A673 (cell line): Measurements from ENCODE around the gene NSMCE4A. TPM values are rescaled to one million over a fixed set of nuclear protein-coding genes. Genes with fewer than 3 reads are reported as not detected.
"Not testable (repeated sequence)": the region's sequence is repeated elsewhere in the genome, so short reads cannot be mapped to it uniquely, and the experiment has no call there.

ENCODE experiments used
- BruUV-seq: library from RNA; stranded (reverse); fragments of 400-500 nt; replicated peaks from 2 replicates; lab custom pipeline; 2021; lab: Mats Ljungman, UMichigan
- CTCF ChIA-PET: fragments of 300-600 bp; sonication (Branson Sonifier 250); formaldehyde crosslinking; loops from one replicate; lab custom pipeline; 2022; ENCODE audit warnings: antibody characterized with exemption; lab: Charles Lee
- POLR2A ChIA-PET: fragments of 300-600 bp; sonication (Branson Sonifier 250); formaldehyde crosslinking; loops from one replicate; lab custom pipeline; 2022; ENCODE audit warnings: antibody characterized with exemption; ENCODE audit not compliant: low non-redundant PET; lab: Charles Lee
- DNase-seq: peaks from one replicate; pipeline ENCODE4 v3.0.0-alpha.2; 2015; ENCODE audit warnings: low spot score
- H3K27ac ChIP-seq: fragments of 200-600 bp; sonication (generic); 2 replicates; pipeline ENCODE4 v1.5.1; 2016; ENCODE audit warnings: mixed run types, low read depth, mild to moderate bottlenecking, mixed read lengths, antibody characterized with exemption, low read length; ENCODE audit not compliant: poor library complexity, severe bottlenecking
- H3K27me3 ChIP-seq: fragments of 200-600 bp; sonication (generic); replicated peaks from 2 replicates; pipeline ENCODE4 v1.6.1; 2017; ENCODE audit warnings: mixed run types, low read depth, mild to moderate bottlenecking, mixed read lengths, antibody characterized with exemption, low read length; ENCODE audit not compliant: insufficient read depth, poor library complexity
- H3K36me3 ChIP-seq: fragments of 200-600 bp; sonication (generic); 2 replicates; pipeline ENCODE4 v1.6.1; 2016; ENCODE audit warnings: mixed run types, mild to moderate bottlenecking, mixed read lengths, antibody characterized with exemption, low read length; ENCODE audit not compliant: insufficient read depth, poor library complexity, severe bottlenecking
- H3K4me1 ChIP-seq: fragments of 200-600 bp; sonication (generic); 2 replicates; pipeline ENCODE4 v1.6.1; 2017; ENCODE audit warnings: mixed run types, mild to moderate bottlenecking, mixed read lengths, antibody characterized with exemption, low read length; ENCODE audit not compliant: insufficient read depth, poor library complexity, severe bottlenecking
- H3K4me3 ChIP-seq: fragments of 200-600 bp; sonication (generic); 2 replicates; pipeline ENCODE4 v1.5.1; 2016; ENCODE audit warnings: low read depth, mixed run types, mild to moderate bottlenecking, mixed read lengths, low read length; ENCODE audit not compliant: poor library complexity, severe bottlenecking
- H3K9me3 ChIP-seq: fragments of 200-600 bp; sonication (generic); 2 replicates; pipeline ENCODE4 v1.6.1; 2016; ENCODE audit warnings: mixed run types, low read depth, mild to moderate bottlenecking, mixed read lengths, antibody characterized with exemption, low read length; ENCODE audit not compliant: poor library complexity, severe bottlenecking
- CTCF ChIP-seq: fragments of 300-800, 200-600 bp; sonication (generic); conservative IDR thresholded peaks from 2 replicates; pipeline ENCODE4 v1.5.1; 2017; ENCODE audit warnings: low read depth, mild to moderate bottlenecking, antibody characterized with exemption, low read length, moderate library complexity, mixed read lengths
- EZH2 ChIP-seq: fragments of 200-600 bp; sonication (generic); IDR thresholded peaks from 2 replicates; pipeline ENCODE4 v1.6.1; 2017; ENCODE audit warnings: borderline replicate concordance, low read depth, mild to moderate bottlenecking, mixed read lengths, antibody characterized with exemption, low read length; ENCODE audit not compliant: poor library complexity, severe bottlenecking
- intact Hi-C: fragments of 100-400 bp; cut with micrococcal nuclease; formaldehyde crosslinking; loops from one replicate; pipeline ENCODE4 v1.10.0; 2022; ENCODE audit not compliant: unreplicated experiment
- total RNA-seq: library from RNA; stranded (reverse); gene quantifications from 2 replicates; pipeline ENCODE4 v1.2.3, GENCODE V29; 2021

The NSMCE4A gene
- total RNA-seq, 1 experiment from 2014 or later = 71.7 TPM

DNA sequence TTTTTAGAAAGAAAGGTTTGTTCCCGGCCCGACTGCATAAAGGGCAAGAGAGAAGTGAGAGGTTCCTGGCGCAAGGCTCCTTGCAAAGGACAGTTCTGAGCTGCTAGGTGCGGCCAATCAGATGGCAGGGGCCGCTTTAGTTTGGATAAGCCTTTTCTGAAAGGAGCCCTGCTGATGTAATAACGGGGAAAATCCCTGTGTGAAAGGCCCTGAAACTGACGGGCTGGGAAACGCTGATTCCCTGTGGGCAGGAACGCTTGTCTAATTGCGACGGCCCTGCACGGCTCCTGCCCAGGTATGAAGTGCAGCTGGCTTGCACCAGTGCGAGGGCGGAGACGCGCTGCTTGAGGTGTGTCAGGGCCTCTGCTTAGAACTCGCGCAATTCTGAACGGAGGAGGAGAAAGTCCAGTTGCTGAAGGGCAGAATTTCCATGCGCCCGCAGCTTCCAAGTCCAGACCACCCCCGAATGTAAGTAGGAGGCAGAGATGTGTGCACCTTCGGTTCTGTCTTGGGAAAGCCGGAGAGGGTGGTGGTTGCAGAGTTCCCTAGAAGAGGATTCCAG, 44.5 kb upstream of the NSMCE4A start:
- ChIA-PET CTCF (no interaction called here), POLR2A (no interaction called here)
- DNase-seq = no peak
- TF ChIP-seq CTCF = no peak
- no peak for TF ChIP-seq EZH2
- Histone ChIP-seq H3K4me3 (no peak overlapping the region), H3K27me3 (no peaks in the 10 kb centered on the region), H3K27ac (no peak overlapping the region), H3K36me3 (no peaks in the 10 kb centered on the region), H3K9me3 (no peaks in the 10 kb centered on the region), H3K4me1 (no peaks in the 10 kb centered on the region)
- BruUV-seq = no TSS peak
- intact Hi-C loops = no loop called here

- no peaks in the 10 kb centered on the region for H3K27me3 ChIP-seq
- DNase-seq = no peak
- no peak overlapping the region for H3K4me3 ChIP-seq
- H3K36me3 ChIP-seq = no peaks in the 10 kb centered on the region
- intact Hi-C loops = no loop called here
- no peaks in the 10 kb centered on the region for H3K9me3 ChIP-seq
- ChIA-PET POLR2A (no interaction called here), CTCF (no interaction called here)
- H3K4me1 ChIP-seq = no peaks in the 10 kb centered on the region
- TF ChIP-seq EZH2 (no peak), CTCF (no peak)
- no peak overlapping the region for H3K27ac ChIP-seq
- no TSS peak for BruUV-seq
Observed at GRCh38 chr10:122018951-122019413, 44.0 kb upstream of the NSMCE4A start.

- intact Hi-C loops = no loop called here
- POLR2A ChIA-PET = no interaction called here
- no peaks in the 10 kb centered on the region for H3K4me1 ChIP-seq
- no TSS peak for BruUV-seq
- no peak overlapping the region for H3K27ac ChIP-seq
- no peaks in the 10 kb centered on the region for H3K36me3 ChIP-seq
- DNase-seq = no peak
- no peak overlapping the region for H3K4me3 ChIP-seq
- TF ChIP-seq EZH2 (no peak), CTCF (no peak)
- CTCF ChIA-PET = no interaction called here
- no peaks in the 10 kb centered on the region for H3K9me3 ChIP-seq
- H3K27me3 ChIP-seq = no peaks in the 10 kb centered on the region
Observed at GRCh38 chr10:122018491-122018890, 43.5 kb upstream of the NSMCE4A start.

GRCh38 chr10:122017926-122018325, 42.9 kb upstream of the NSMCE4A start:
- H3K9me3 ChIP-seq, intact Hi-C loops, H3K27me3 ChIP-seq, CTCF ChIA-PET, DNase-seq, BruUV-seq, H3K4me3 ChIP-seq, POLR2A ChIA-PET, H3K4me1 ChIP-seq, H3K27ac ChIP-seq, H3K36me3 ChIP-seq: not testable (repeated sequence)
